ENCODE data around the gene CABLES2.

GRCh38 chr20:62412194-62413024, 5.3 kb upstream of the CABLES2 start:
- TF ChIP-seq CTCF (IDR thresholded peaks at IDR 0.05) (no peak), POLR2A (IDR thresholded peaks at IDR 0.05) (no peak)
